ENCODE data around the gene PTPRT. TPM values are rescaled to one million over a fixed set of nuclear protein-coding genes. Genes with fewer than 3 reads are reported as not detected.

PTPRT gene
- polyA plus RNA-seq, 2 of the 4 experiments (the other 2 are of a cell fraction), result not detected

DNA sequence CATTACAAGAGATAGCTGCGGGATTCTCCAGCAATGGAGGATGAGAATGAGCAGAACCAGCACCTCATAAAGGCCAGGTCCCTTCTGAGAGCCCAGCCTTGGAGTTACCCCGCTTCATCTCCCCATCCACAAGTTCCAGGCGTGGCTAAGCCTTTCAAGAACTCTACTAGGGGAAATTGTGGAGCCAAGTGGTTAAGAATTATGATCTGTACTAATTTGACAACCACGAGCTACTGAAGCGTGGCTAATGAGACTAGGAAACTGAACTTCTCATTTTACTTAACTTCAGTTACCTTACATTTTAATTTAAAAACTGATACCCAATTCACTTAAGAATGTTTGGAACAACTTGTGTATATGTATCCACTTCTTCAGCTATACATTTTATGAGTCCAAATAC lies 401.0 kb downstream of the PTPRT start:
- Histone ChIP-seq H3K4me1 (no peaks in the 10 kb centered on the region), H3K4me2 (no peak overlapping the region), H3K9me3 (no peaks in the 10 kb centered on the region), H3K27ac (no peak overlapping the region), H3K4me3 (no peak overlapping the region)
- ChIA-PET CTCF (no interaction called here), POLR2A (no interaction called here)
- no peak for ATAC-seq
- TF ChIP-seq, protein P1, sequence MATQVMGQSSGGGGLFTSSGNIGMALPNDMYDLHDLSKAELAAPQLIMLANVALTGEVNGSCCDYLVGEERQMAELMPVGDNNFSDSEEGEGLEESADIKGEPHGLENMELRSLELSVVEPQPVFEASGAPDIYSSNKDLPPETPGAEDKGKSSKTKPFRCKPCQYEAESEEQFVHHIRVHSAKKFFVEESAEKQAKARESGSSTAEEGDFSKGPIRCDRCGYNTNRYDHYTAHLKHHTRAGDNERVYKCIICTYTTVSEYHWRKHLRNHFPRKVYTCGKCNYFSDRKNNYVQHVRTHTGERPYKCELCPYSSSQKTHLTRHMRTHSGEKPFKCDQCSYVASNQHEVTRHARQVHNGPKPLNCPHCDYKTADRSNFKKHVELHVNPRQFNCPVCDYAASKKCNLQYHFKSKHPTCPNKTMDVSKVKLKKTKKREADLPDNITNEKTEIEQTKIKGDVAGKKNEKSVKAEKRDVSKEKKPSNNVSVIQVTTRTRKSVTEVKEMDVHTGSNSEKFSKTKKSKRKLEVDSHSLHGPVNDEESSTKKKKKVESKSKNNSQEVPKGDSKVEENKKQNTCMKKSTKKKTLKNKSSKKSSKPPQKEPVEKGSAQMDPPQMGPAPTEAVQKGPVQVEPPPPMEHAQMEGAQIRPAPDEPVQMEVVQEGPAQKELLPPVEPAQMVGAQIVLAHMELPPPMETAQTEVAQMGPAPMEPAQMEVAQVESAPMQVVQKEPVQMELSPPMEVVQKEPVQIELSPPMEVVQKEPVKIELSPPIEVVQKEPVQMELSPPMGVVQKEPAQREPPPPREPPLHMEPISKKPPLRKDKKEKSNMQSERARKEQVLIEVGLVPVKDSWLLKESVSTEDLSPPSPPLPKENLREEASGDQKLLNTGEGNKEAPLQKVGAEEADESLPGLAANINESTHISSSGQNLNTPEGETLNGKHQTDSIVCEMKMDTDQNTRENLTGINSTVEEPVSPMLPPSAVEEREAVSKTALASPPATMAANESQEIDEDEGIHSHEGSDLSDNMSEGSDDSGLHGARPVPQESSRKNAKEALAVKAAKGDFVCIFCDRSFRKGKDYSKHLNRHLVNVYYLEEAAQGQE (IDR thresholded peaks at IDR 0.05), result no peak
- TF ChIP-seq KDM5A (IDR thresholded peaks at IDR 0.05) (no peak), SMC3 (IDR thresholded peaks at IDR 0.05) (no peak), HMGXB4 (CRISPR knock-in tag; IDR thresholded peaks at IDR 0.05; ENCODE audit: borderline replicate concordance) (no peak), MAX (IDR thresholded peaks at IDR 0.05) (no peak), CHD4 (IDR thresholded peaks at IDR 0.05; ENCODE audit: borderline replicate concordance) (no peak), EP300 (IDR thresholded peaks at IDR 0.05) (no peak), MAFK (IDR thresholded peaks at IDR 0.05; ENCODE audit: partially characterized antibody) (no peak), HDAC2 (IDR thresholded peaks at IDR 0.05) (no peak), PBX3 (IDR thresholded peaks at IDR 0.05) (no peak)
- DNase-seq (ENCODE audit: low read depth in 1 of 2, low spot score in 1 of 2), result no peak
- FAIRE-seq, result no peak
- 1% methylated on average over 5 of the region's 5 CpGs for WGBS (ENCODE audit: missing lambda C conversion rate)

DNA sequence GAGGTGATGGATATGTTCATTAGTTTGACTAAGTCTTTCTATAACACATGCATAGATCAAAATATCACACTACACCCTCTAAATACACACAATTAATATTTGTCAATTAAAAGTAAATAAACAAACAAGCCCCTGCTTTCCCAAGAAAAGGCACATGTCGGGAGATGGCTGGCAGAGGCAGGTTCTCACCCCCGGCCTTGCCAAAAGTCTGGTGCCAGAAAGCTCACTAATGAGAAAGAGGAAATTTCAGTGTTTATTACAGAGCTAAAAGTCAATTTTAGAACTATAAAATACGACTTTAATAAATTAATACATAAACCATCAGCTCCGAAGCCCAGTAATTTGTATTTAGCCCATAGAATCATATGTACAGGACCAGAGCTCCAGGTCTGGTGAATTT lies 404.7 kb downstream of the PTPRT start:
- ChIA-PET POLR2A (no interaction called here), CTCF (no interaction called here)
- Histone ChIP-seq H3K27ac (no peak overlapping the region), H3K9me3 (no peaks in the 10 kb centered on the region), H3K4me1 (no peaks in the 10 kb centered on the region), H3K4me2 (no peak overlapping the region), H3K4me3 (no peak overlapping the region)
- FAIRE-seq (no peak), ATAC-seq (no peak), DNase-seq (ENCODE audit: low read depth in 1 of 2, low spot score in 1 of 2) (no peak)
- WGBS (ENCODE audit: missing lambda C conversion rate), result 0% methylated on average over 4 of the region's 4 CpGs
- no peak for TF ChIP-seq CBX8 (IDR thresholded peaks at IDR 0.05)
- TF ChIP-seq TP53 (CRISPR knock-in tag; IDR thresholded peaks at IDR 0.05), result no peak
- TF ChIP-seq E2F6 (IDR thresholded peaks at IDR 0.05; ENCODE audit: borderline replicate concordance, low read depth), result no peak
- no peak for TF ChIP-seq FOSL2 (IDR thresholded peaks at IDR 0.05)
- TF ChIP-seq FOSL2 (CRISPR knock-in tag; IDR thresholded peaks at IDR 0.05), result no peak
- no peak for TF ChIP-seq GATA3 (IDR thresholded peaks at IDR 0.05; ENCODE audit: borderline replicate concordance)
- no peak for TF ChIP-seq HOXB13 (CRISPR knock-in tag; IDR thresholded peaks at IDR 0.05; ENCODE audit: low read depth)
- no peak for TF ChIP-seq ZFP36 (IDR thresholded peaks at IDR 0.05; ENCODE audit: borderline replicate concordance, partially characterized antibody)
- TF ChIP-seq RCOR1 (IDR thresholded peaks at IDR 0.05; ENCODE audit: low read depth, low read length), result no peak
- no peak for TF ChIP-seq SMC3 (IDR thresholded peaks at IDR 0.05)
- no peak for TF ChIP-seq KDM1A (IDR thresholded peaks at IDR 0.05; ENCODE audit: low read depth)
- no peak for TF ChIP-seq HOXA7 (CRISPR knock-in tag; IDR thresholded peaks at IDR 0.05)
- TF ChIP-seq HDAC2 (IDR thresholded peaks at IDR 0.05), result no peak

Data from A549 (cell line).